ENCODE results near the gene HAGH.

- TF ChIP-seq CTCF (IDR thresholded peaks at IDR 0.05; ENCODE audit: borderline replicate concordance, extremely low read depth, low read length, poor library complexity, severe bottlenecking): no peak
- no peak for TF ChIP-seq EZH2 (IDR thresholded peaks at IDR 0.05; ENCODE audit: borderline replicate concordance, low read depth, low read length, severe bottlenecking)
Measured at GRCh38 chr16:1825381-1825863, 1.2 kb downstream of the HAGH start.
